CD4-positive, alpha-beta T cell treated with Interleukin-6 for 4 hours (primary cell): ENCODE measurements around the gene ARL8B.

ENCODE experiments used
- DNase-seq: peaks from one replicate; pipeline ENCODE4 v3.0.0-alpha.2; 2020; ENCODE audit warnings: mixed read lengths

The ARL8B gene

DNA sequence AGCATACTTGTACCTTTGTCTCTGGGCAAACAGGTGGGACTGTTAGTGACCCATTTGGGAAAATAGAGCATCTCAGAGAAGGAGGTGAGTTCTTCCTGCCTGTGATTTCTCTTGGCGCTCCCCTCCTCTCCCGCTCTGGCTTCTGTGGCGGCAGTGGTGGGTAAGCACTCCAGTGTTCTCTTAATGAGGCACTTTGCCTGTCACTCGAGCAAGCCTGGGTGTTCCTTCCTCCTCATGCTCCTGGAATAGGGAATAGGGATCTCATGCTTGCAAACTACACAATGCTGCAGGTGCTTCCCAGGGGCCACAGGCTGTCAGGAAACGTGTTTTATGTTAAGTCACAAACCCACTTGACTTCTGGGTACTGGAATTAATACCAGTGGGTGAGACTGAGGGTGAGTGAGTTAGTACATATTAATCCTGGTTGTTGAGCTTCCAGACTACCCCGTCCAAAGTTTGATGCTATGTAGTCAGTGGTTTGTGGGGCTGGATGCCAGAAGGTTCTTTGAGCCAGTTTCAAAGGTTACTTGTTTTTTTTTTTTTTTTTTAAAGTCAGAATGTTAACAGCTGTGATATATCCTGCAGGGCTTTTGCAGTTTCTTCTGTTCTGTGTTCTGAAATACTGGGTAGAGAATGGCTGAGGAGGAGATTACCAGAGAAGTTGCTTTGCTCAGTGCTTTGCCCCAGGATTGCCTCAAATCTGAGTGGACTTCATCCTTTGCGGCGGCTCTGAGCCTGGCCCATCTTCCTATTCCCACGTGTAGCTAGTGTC is 95.9 kb downstream of the ARL8B start:
- no peak for DNase-seq

DNA sequence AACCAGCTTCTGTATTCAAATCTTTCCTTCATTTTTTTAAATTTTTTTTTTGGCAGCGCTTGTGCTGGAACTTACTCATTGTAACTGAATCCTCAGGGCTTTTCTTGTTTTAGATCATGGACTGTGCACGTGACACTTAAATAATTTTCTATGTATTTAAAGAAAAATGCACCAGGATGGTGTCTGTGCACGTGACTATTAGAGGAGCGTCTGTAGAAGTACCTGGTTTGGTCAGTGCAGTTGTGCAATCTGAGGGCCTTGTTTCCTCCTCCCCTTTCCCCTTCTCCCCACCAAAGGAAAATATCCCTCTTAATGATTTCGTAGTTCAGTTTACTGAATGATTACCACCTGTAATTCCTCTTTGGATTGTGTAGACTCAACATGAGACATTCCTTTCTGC is 96.7 kb downstream of the ARL8B start:
- DNase-seq = no peak

DNA sequence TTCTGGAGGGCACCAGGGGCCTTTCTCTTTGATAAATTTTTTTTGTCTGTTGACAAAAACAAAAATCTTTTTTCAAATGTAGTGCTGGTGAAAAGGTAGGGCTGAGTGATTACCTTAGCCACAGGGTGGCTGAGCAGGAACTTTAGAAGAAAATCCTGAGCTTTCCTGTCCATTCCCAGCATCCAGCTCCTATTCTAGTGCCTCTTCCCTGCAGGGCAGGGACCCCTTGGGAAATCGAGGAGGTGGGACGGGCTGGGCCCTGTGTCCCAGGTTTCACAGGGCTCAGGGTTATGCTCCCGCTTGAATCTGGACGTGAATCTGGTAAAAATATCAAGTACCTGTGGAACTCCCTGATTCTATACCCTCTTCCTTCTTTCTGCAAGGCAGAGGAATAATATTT is 97.1 kb downstream of the ARL8B start:
- no peak for DNase-seq

DNA sequence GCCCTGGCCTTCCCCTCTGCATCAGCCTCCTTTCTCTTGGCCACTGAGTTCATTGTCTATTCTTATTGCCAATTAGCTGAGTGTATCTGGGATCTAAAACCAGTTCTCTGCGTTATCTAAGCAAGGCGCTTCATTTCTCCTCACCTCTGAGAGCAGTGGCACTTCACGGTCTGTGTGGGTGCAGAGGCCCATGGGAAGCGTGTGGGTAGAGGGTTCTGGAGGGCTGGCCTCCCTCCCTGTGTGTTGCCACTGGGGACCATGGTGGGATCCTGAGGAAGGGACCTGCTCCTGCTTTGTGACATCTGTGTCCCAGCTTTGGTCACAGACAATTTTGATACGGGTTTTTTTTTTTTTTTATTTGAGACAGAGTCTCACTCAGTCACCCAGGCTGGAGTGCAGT is 98.1 kb downstream of the ARL8B start:
- no peak for DNase-seq

DNA sequence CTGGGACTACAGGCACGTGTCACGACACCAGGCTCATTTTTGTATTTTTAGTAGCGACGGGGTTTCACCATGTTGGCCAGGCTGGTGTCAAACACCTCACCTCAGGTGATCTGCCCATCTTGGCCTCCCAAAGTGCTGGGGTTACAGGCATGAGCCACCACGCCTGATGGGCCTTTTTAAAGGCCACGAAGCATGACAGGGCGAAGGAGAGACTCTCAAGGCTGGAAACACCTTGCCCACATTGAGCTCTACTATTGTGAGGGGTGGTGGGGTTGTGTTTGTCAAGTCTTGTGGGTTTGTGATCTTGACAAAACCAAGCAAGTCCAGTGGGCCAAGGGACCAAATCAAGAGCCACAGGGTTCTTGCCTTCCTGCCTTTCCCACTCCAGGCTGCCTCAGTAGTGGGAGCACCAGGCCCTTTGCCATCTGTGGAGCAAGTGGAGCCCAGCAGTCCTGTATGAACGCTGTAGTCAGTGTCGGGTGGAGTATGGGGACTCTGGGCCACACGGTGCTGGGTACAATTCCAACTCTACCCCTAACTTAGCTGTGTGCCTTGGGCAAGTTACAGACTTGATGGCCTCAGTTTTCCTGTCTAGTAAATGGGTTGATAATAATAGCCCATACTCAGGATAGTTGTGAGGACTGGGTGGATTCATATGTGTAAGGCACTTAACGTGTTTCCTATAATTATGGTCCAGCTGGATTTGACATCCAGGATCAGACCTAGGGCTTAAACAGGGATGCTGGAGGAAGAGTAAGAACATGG is 98.8 kb downstream of the ARL8B start:
- no peak for DNase-seq

DNA sequence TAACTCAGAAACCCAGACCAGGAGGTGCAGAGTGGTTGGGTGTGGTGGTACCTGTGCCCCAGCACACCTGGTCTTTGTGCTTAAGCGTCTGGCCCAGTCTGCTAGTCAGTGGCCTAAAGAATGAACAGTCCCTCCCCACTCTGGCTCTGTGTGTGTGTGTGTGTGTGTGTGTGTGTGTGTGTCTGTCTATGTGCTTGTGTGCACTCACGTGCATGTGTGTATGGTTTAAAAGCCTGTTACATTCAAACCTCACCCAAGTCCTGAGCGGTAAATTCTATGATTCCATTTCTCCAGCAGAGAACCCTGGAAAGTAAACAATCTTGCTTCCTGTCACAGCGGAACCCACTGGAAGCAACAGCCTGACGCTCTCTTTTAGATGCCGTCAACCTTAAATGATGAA is 99.6 kb downstream of the ARL8B start:
- no peak for DNase-seq

DNA sequence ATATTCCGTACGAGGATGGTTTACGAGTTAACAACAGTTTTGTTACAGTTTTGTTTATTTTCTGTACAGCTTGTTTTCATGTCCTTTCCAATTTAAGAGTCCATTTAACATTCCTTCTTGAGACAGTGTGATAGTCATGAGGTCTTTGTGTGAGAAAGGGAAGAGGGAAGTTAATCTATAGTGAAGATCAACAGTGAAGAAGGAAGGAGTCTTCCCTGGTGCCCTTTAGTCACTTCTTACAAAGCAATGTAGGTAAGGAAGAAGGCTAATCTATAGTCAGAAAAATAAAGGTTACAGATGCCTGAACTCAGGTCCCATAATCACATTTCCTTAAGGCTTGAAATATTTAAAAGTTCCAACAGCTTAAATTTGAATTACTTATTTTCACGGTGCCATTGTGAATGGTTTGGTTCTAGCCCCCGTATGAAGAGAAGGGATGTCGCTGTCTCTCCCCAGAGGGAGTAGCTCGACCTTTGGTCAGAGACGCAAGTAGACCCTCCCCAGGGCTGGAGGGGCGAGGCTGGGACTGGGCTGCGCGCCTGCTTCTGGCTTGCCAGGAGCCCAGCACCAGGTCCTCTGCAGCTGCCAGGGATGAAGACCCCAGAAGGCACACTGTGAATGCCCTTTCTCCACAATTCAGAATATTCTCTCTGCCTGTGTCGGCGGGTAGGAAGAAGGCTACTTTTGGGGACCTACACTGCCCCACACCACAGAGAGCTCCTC is 100.4 kb downstream of the ARL8B start:
- no peak for DNase-seq

DNA sequence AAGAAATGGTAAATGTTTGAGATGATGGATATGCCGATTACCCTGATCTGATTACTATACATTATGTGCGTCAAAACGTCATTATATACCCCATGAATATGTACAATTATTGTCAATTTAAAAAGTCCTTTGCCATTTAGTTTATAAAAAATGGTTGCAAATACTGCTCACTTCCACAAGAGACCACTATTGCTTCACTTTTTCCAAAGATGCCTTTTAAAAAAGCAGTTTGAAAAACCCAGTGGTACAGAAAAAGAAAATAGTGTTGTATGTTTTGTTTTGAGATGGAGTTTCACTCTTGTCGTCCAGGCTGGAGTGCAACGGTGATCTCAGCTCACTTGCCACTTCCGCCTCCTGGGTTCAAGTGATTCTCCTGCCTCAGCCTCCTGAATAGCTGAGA is 104.7 kb downstream of the ARL8B start:
- DNase-seq = no peak

DNA sequence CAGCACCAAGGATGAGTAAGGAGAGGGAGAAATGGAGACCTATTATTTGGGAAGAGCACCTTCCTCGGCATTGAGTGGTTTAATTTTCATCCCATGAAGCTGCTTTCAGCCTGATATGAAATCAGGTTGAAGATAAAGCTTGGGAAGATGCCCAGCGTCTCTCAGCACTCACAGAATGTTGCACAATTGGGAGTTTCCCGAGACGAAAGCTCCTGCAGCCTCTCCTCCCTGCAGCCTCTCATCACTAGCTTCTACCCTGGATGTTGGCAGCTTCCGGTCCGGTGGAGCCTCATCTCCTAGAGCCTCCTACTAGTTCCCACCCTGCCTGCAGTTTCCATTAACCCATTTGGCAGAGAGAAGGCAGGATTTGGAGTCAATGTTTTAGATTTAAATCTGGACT is 105.7 kb downstream of the ARL8B start:
- no peak for DNase-seq

DNA sequence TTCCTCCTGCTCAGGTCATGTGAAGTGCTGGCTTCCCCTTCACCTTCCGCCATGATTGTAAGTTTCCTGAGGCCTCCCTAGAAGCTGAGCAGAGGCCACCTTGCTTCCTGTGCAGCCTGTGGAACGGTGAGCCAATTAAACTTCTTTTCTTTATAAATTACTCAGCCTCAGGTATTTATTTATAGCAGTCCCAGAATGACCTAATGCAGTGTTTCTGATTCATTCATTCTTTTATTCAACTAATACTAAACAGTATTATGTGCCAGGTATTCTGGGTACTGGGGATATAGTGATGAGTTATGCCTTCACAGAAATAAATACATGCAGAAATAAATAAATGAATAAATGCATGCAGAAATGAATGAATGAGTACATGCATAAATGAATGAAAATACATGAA is 107.3 kb downstream of the ARL8B start:
- no peak for DNase-seq
